Renal cortical epithelial cell (primary cell): ENCODE data around the gene THYN1. TPM values are rescaled to one million over a fixed set of nuclear protein-coding genes. Genes with fewer than 3 reads are reported as not detected.

Experiments
- DNase-seq: peaks from one replicate; pipeline ENCODE4 v3.0.0-alpha.2; 2011; ENCODE audit warnings: low read depth
- total RNA-seq: library from RNA; depleted of rRNA; stranded (reverse); fragments of >200 nt; gene quantifications from 2 replicates; pipeline ENCODE4 v1.2.3, GENCODE V29; 2014

Gene THYN1
- total RNA-seq, 1 donor from 2014 or later: 75.2 TPM

DNA sequence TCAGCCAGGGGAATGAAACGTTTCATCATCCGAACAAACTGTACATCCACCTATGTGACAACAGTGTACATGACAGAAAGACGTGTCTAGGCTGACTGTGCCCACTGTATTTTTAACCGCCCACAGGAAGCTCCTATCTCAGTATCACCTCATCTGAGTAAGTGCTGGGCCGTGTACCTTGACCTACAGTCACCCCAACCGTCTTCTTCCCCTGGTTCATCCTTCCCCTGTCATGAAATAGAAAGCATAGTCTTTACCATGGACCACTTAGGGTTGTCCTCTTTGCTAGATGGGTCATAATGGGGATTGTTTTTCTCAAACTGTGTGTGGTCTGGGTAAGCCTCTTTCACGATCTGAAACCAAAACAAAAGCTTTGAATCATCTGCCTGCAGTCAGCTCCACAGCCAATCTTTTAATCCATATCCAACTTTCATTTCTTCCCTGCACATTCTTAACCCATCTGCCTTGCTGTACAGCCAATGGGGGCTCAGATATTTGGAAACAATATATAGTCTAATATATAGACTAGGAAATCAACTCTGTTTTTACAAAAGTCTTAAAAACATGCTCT lies 4.2 kb downstream of the THYN1 start:
- no peak for DNase-seq

DNA sequence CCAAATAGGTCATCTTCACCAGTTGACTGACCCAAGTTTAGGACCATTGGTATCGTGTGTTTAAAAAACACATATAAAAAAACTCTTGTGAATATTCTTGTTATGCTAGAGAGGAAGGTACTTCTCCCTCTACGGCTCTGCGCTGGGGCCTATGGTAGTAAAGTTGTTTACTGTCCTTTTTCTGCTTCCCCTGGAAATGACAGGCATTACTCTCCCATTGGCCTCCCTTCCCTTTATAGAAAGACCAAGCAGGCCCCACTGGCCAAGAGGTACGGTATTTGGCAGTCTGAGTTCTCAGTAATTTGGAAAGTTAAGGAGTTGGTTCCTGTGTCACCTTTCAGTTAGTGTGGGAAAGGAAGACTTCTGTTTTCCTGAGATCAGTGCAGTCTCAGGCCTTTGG lies 6.5 kb downstream of the THYN1 start:
- DNase-seq: no peak

DNA sequence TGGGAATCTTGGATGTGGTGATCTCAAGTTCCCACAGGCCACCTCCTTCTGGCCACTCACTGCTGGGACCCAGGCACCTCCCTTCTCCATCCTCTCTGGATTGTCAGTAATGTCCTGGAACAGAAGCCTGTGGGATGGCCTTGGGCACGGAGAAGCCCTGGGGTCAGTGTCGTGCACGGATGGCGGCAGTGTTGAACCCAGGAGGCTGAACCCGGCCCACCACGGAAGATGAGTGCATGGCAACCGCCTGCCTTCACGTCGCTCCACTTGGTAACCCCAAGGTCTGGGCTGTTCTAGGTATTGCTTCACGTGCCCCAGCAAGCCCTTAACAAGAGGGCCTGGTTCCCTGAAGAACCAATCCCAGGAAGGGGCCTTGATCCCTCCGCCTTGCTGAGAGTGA lies 7.1 kb downstream of the THYN1 start:
- no peak for DNase-seq

DNA sequence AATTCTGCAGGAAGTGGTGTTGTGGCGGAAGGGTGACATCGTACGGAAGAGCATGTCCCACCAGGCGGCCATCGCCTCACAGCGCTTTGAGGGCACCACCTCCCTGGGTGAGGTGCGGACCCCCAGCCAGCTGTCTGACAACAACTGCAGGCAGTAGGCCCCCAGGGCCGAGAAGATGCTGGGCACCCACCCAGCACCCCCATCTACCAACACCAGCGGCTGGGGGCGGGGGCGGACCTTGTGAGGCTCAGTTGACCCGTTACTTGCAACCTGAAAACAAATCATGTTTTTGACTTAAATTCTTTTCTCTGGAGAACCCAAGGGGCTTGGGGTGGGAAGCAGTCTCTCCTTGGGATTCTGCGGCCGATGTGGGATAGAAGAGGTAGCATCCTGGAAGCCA lies 7.7 kb downstream of the THYN1 start:
- DNase-seq: no peak

DNA sequence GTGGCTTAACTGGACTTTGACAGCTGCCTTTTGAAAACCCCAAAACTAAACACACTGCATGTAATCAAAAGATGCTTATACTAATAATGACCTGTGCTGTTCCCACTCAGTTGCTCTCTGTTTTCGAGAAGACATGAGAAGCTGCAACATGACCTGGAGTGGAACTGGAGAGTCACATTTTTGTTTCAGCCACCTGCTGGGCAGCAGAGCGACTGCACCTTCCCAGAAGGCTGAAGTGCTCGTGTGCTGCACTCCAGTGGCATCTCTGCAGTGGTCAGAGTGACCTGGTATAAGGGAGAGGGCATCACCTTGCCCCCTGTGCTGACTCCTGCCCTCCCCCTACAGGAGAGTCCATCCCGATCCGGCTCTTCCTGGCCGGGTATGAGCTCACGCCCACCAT lies 8.6 kb downstream of the THYN1 start:
- no peak for DNase-seq

DNA sequence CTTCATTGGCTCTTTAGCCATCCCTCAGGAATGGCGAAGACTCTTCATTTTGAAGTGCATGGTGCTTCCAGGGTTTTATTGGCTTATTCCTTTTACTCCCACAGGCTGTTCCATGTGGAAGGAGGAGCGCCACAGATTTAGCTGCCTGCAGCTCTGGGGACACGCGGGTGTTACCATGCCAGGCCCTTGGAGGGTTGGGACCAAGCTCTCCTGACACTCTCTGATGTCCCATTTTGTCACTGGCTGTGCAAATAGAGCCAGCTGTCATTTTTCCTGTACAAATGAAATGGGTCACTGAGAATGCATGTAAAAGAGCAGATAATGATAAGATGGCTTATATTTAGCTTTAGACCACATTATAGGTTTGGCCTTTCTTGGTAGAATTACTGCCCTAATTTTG lies 9.2 kb downstream of the THYN1 start:
- DNase-seq: no peak

DNA sequence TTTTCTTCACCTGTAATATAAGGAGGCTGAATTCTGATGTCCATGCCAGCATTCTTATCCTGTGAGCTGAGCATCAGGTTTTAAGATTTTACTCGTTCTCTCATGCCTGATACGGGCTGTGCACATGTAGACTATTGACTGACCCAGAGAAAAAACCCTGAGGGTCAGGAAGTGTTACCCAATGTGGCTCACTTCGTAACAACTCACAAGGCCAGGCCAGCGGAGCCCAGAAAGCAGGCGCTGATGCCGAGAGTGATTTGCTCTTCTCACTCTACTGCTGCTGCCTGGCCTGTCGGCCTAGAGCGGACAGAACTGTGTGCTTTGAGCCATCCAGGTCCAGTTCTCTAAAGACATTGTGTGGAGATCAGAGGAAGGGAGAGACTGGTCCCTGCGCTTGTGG lies 10.8 kb downstream of the THYN1 start:
- no peak for DNase-seq

DNA sequence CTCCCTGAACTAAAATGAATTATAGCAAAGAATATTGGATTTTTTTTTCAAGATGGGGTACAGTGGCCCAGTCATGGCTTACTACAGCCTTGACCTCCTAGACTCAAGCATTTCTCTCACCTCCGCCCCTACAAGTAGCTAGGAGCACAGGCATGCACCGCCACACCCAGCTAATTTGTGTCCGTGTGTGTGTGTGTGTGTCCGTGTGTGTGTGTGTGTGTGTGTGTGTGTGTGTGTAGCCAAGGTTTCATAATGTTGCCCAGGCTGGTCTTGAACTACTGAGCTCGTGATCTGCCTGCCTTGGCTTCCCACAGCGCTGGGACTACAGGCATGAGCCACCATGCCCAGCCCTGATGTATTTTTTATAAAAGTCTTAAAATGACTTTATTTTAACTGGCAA lies 12.6 kb downstream of the THYN1 start:
- no peak for DNase-seq

DNA sequence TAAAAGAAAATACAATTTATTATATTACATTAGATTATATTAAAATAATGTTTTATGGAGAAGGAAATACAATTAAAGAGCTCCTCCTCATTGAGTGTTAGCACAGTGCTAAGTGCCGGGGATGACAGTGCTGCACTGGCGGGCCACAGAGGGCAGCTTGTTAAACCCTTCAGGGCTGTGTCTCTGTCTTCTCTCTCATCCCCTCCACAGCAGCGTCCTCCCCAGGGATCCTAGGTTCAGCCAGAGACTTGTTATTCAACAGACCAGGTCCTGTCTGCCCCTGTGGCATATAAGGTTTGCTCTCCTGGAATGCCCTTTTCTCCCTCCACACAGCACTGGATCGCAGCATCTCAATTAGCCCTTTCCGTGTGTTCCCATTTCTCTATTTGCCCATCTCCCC lies 14.2 kb downstream of the THYN1 start:
- DNase-seq: no peak

DNA sequence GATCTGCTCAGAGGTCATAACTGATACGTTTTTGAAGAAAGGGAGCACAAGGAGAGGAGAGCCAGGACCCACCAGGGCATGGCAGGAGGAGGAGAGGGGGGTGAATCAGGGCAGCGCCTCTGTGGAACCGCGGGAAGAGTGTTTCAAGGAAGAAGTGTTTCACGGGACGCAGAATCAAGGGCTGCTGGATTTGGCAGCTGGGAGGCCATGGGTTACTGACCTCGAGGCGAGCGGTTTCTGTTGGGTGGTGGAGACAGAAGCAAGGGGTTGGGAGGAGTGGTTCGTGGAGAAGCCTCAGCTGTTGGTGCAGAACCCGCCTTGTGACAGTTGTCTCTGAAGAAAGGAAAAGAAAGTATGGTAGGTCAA lies 15.6 kb downstream of the THYN1 start:
- DNase-seq: no peak

DNA sequence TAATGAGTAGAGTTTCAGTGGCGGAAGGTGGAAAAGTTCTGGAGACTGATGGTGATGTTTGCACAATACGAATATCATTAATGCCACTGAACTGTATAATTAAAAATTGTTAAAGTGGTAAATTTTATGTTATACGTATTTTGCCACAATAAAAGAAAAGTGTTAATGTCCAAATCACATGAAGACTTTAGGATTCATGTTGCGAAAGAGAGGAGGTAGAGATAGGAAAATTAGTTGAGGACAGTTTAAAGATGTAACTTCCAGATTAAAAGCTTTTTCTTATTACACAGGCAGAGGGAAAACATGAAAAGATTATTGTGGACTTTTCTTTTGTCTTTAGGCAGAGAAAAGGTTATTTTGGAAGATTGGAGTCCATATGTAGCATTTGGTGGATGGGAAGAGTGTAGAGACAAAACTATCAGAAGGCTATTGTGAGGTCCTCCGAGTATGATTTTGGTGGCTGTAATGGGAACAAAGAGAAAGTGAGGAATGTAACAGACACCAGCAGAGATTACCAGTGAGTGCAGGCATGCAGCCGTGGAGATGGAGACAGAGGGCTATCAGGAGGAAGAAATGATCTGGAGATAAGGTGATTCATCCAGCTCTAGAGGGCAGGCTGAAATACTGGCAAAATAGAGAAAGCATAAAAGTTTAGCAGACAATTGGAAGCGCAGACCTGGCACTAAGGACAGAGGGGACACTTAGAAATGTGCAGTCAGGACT lies 16.2 kb downstream of the THYN1 start:
- no peak for DNase-seq

DNA sequence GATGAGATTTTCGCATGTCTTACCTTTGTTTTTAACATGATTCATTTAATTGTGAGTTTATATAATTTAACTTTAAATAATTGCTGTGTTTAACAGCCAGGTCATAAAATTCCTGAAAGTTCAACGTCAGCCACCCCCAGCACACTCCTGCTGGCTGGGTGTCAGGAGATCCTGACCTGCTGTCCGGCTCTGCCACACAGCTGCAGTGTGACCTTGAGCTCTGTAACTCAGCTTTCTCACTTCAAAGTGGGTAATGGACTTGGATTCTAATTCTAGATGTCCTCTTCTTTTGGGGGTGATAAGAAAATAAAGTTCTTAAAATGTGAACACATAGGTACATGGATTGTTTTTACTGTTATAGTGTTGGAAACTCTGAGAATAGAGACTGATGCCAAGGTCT lies 17.8 kb downstream of the THYN1 start:
- DNase-seq: no peak

DNA sequence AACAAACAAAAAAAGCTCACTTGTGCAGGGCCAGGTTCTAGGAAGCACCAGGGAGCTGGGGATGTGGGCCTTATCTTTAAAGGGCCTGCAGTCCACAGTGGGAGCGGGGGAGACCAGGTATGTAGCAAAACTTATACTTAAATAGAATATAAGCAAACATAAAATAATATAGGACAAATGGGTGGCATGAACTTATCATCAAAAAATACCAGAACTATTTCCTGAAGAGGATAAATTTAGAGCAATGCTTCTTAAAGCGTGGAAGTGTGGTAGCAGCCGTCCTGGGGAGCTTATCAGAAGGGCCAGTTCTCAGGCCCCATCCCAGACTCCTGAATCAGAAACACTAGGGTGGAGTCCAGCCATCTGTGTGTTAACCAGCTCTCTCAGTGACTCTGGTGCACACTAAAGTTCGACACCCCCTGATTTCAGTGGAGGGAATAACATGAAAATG lies 19.4 kb downstream of the THYN1 start:
- no peak for DNase-seq

DNA sequence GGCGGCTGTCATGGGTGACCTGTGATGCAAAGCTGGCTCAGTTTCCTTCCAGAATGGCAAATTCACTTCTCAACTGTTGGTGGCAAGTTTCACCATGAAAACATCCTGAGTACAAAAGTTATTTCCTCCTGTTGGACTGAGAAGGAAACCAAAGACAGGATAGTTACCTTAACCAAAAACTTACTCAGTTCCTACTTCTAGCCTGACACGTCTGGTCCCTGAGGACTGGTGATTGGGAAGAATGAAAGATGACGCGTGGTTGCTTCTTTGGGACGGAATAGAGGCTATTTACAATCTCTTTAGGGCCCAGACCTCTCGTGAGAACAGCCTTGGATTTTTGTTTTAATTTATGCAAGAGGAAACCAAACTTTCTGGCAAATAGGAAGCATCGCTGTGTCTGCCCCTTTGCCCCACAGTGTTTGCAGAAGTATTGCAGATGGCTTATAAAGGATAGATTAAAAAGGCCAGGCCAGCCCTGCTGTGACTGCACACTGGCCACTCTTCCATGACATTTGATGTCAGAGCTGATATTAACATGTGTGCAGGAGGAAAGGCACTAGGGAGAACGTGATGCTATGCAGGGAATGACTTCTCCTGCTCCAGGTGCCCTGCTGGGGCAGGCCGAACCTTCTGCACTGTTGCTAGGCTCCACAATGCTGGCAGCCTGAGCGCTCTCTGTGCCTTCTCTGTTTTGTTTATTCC lies 21.0 kb downstream of the THYN1 start:
- no peak for DNase-seq

DNA sequence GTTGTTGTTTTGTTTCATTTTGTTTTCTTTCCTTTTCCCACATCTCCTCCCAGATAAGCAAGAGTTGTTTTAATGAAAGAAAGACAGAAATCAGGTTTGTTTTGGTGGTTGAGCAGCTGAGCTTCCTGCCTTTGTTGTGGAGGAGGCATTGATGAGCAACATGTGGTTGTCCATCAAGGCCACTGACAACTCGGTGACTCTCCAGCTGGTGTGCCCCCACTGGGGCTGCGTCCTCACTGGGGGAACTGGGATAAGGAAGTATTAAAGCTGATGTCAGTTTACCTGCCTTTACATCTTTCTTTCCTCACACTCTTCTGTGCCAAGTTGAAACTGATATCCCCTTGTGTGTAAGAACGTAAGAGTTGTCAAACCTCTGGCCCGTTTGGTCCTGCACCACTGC lies 22.8 kb downstream of the THYN1 start:
- DNase-seq: no peak

DNA sequence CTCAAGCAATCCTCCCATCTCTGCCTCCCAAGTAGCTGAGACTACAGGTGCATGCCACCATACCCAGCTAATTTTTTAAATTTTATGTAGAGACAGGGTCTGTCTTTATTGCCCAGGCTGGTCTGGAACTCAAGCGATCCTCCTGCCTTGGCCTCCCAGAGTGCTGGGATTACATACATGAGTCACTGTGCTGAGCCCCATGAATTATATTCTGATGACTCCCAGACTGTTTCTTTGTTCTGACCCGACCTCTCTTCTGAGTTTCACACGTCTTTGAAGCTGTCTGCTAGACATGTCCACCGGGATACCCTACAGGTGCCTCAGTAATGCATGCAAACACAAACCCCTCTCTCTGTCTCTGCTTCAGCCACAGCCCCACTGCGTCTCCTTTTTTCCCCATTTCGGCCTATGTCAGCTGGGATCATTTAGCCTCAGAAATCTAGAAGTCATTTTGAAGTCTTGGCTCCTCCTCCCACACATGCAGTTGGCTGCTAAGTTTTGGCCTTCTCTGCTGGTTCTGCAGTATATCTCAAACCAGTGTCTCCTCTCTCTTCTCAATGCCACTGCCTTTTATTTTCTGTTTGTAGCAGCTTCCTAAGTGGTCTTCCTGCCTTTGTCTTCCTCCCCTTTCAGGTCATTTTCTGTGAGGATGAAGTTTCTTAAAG lies 23.9 kb downstream of the THYN1 start:
- DNase-seq: no peak

DNA sequence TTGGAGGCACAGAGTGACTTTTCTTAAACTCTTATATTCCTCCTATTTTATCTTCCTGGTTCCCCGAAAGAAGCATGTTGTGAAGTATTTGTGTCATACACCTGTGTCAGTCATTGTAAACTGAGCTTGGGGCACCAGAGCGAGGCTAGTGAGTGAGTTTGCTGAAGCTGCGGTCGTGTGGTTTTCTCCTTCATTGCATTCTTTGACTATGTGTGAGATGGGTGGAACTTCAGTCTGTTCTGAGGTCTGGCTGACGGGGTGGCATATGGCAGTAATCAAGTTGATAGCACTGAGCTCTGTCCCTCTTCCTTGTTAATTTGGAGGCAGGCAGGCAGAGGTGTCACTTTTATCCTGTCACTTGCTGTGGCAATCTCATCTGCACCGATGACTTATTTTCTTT lies 24.5 kb downstream of the THYN1 start:
- DNase-seq: peak; percentile 52

DNA sequence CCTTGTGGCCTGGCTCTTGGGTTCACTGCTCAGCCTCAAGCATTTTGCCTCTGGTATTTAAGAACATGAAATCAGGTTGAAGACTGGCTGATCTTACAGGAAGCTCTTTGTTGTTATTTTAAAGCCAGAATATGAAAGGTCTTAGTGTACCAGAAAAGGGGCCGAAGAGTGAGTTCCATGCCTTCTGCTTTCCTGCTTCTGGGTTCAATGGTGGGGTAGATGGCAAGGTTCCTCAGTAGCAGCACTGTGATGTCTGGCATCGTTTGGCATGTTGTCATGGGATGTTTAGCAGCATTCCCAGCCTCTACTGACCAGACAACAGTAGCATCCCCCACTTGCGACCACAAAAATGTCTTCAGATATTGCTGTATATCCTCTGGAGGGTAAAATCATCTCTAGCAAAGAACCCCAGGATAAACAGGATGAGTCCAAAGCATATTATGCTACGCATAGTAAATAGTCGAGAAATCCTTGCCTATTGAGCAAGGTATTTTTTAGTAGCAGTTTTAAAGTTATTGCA lies 26.3 kb downstream of the THYN1 start:
- DNase-seq: no peak

DNA sequence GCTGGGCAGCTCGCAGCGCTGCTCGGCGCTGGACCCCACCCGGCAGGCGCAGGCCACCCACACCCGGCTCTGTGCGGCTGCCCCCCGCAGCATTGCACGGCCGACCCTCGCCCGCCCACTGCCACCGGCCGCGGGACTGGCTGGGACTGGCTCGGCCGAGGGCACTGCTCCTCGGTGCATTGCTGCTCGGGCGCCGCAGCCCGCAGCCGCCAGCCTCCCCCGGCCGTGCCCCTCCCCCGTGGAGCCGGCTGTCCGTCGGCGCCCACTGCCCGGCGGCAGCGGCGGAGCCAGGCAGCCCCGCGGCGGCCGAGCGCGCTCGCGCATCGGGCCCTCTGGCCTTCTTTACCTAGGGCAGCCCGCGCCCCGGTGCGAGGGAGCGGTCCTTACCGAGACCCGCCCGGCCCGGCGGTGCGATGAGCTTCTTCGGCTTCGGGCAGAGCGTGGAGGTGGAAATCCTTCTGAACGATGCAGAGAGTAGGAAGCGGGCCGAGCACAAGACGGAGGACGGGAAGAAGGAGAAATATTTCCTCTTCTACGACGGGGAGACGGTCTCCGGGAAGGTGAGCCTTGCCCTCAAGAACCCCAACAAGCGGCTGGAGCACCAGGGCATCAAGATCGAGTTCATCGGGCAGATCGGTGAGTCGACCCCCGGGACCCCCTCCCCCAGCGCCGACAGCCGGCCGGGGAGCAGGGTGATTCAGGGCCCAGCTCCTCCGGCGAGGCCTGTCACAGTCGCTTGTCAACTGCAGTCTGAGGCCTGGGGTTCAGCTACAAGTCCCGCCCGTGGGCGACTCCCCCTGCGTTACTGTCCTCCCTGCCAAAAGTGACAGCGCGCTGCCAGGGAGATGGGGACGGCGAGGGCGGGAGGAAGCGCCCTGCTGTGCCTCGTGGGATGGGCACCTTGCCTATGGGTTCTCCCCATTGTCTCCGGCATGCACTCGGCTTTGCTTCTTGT lies 28.2 kb downstream of the THYN1 start:
- DNase-seq: no peak

DNA sequence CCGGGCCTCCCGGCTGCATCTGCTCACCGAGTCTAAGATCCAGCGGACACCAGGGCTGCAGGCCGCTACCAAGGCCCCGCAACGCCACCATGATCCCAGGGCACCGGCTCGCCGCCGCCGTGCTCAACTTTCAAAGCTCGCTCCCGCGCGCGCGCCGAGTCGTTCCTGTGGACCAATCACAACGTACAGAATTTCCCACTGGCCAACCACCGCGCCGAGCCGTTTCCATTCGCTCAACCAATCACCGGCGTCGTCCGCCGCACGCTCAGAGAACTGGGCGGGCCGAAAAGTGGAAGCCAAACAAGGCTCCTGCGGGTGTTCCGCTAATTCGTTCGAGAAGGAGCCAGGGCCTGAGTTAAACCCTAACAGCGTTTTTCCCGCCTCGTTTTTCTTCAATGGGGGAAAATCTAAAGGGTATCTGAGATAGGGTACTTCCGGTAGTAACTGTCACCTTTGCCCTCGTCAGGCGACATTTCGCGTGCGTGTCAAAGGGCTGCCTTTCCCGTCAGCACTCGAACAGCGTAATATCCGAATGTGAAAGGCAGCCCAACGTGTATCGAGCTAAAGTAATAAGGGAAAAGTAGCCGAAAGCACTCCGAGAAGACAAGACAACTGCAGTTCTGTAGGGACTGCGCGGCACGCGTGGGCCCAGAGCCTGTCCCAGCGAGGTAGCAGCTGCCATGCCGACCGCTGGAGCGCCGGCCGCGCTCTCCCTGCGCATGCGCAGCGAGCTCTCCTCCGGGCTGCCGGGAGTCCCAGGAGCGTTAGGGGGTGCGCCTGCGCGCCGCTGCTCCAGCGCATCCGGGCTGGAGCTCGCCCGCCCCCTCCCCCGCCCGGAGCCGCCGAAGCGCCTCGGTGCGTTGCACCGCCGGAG lies 29.1 kb downstream of the THYN1 start, which contains the start of the genes NCAPD3 and VPS26B:
TSS of gene NCAPD3 (minus strand) at position 132 of the 874 bp plus-strand sequence. CDS start at position 91, 41 bp downstream.
TSS of gene VPS26B (plus strand) at position 836 of the 874 bp plus-strand sequence. CDS start 452 bp downstream, outside the sequence.
- peak; percentile 87 for DNase-seq
